ENCODE data around the gene GPR162. TPM values are rescaled to one million over a fixed set of nuclear protein-coding genes. Genes with fewer than 3 reads are reported as not detected.
A peak's percentile ranks its signal among the peaks of the same experiment; 100 is the strongest.

Gene GPR162
- total RNA-seq, 4 donors from 2014 or later = 0.16 to 0.31 (median 0.20) TPM; not detected in 1

- no peak overlapping the region for H3K27ac ChIP-seq
- H3K4me1 ChIP-seq = peaks cover 13 to 17% of the 10 kb centered on the region in 2 donors
- H3K9me3 ChIP-seq = no peaks in the 10 kb centered on the region
- ATAC-seq (no peak), DNase-seq (no peak)
- no peaks in the 10 kb centered on the region for H3K36me3 ChIP-seq
- in situ Hi-C loops (cut with MboI; ENCODE audit: low sequenced_read_pairs in 4 of 4) = loop anchor here in 1 of 4 donors (10.0 kb wide), 1 partner anchor 115 kb away; no protein-coding TSS in a partner anchor
- H3K4me3 ChIP-seq = no peak overlapping the region
- intact Hi-C loops (cut with DNase I; ENCODE audit: low total_unique reads) = loop anchor here (10.0 kb wide), 1 partner anchor 295 kb away; the partner anchor contains the start of gene IFFO1
- no peaks in the 10 kb centered on the region for H3K27me3 ChIP-seq
- TF ChIP-seq POLR2A (IDR thresholded peaks at IDR 0.05) (no peak), CTCF (IDR thresholded peaks at IDR 0.05 in 4 of 5, conservative IDR thresholded peaks at IDR 0.05 in 1 of 5) (no peak)
These were observed 28.4 kb downstream of the GPR162 start for GRCh38 chr12:6849976-6850560.

- peak overlapping the region; percentile 47 to 83 (median 72) for H3K4me3 ChIP-seq
- H3K27me3 ChIP-seq = no peaks in the 10 kb centered on the region
- intact Hi-C loops (cut with DNase I; ENCODE audit: low total_unique reads) (loop anchor here (1.0 to 10.0 kb wide), 3 partner anchors 97 to 296 kb away; partner anchors contain the start of genes COPS7A, IFFO1 and MLF2), in situ Hi-C loops (cut with MboI; ENCODE audit: low sequenced_read_pairs in 4 of 4) (no loop called here)
- DNase-seq = no peak
- peaks cover 0 to 4% of the 10 kb centered on the region in 2 donors for H3K36me3 ChIP-seq
- no peak for ATAC-seq
- H3K27ac ChIP-seq = peak overlapping the region; percentile 86 to 97 (median 92)
- H3K4me1 ChIP-seq = peaks cover 13 to 17% of the 10 kb centered on the region in 2 donors
- no peak for TF ChIP-seq POLR2A (IDR thresholded peaks at IDR 0.05)
- no peak for TF ChIP-seq CTCF (IDR thresholded peaks at IDR 0.05 in 4 of 5, conservative IDR thresholded peaks at IDR 0.05 in 1 of 5)
- no peaks in the 10 kb centered on the region for H3K9me3 ChIP-seq
These were observed 29.2 kb downstream of the GPR162 start for GRCh38 chr12:6850796-6851152.

- Histone ChIP-seq H3K27me3 (no peaks in the 10 kb centered on the region), H3K27ac (peak within 1 kb of the TSS; percentile 86 to 97 (median 92)), H3K36me3 (peaks cover 0 to 10% of the 10 kb centered on the region in 2 donors), H3K4me1 (peaks cover 13 to 17% of the 10 kb centered on the region in 2 donors), H3K4me3 (peak within 1 kb of the TSS; percentile 63 to 83 (median 72)), H3K9me3 (no peaks in the 10 kb centered on the region)
- intact Hi-C loops (cut with DNase I; ENCODE audit: low total_unique reads) = loop anchor here (1.0 to 10.0 kb wide), 3 partner anchors 98 to 297 kb away; partner anchors contain the start of genes COPS7A, IFFO1 and MLF2
- DNase-seq = peak; percentile 96 to 98
- ATAC-seq = peak; percentile 82 to 86
- peak; percentile 79 to 90 for TF ChIP-seq POLR2A (IDR thresholded peaks at IDR 0.05)
- TF ChIP-seq CTCF (IDR thresholded peaks at IDR 0.05 in 4 of 5, conservative IDR thresholded peaks at IDR 0.05 in 1 of 5) = no peak
- in situ Hi-C loops (cut with MboI; ENCODE audit: low sequenced_read_pairs in 4 of 4) = no loop called here
These were observed 29.7 kb downstream of the GPR162 start, which contains the start of gene CDCA3 for GRCh38 chr12:6851153-6851920. CDCA3 (minus strand) TSS chr12:6851286; CDS start chr12:6850952, 334 bp downstream.

- peak within 1 kb of the TSS; percentile 68 to 83 (median 74) for H3K4me3 ChIP-seq
- in situ Hi-C loops (cut with MboI; ENCODE audit: low sequenced_read_pairs in 4 of 4) (no loop called here), intact Hi-C loops (cut with DNase I; ENCODE audit: low total_unique reads) (loop anchor here (1.0 to 10.0 kb wide), 6 partner anchors 15 to 297 kb away; partner anchors contain the start of genes COPS7A, IFFO1, MLF2 and TPI1)
- ATAC-seq (peak; percentile 85 to 88), DNase-seq (peak; percentile 99)
- peaks cover 13 to 17% of the 10 kb centered on the region in 2 donors for H3K4me1 ChIP-seq
- peaks cover 0 to 18% of the 10 kb centered on the region in 2 donors for H3K36me3 ChIP-seq
- H3K27me3 ChIP-seq = no peaks in the 10 kb centered on the region
- H3K27ac ChIP-seq = peak within 1 kb of the TSS; percentile 86 to 97 (median 92)
- TF ChIP-seq POLR2A (IDR thresholded peaks at IDR 0.05) (peak in 1 of 2 donors; percentile 64), CTCF (IDR thresholded peaks at IDR 0.05 in 4 of 5, conservative IDR thresholded peaks at IDR 0.05 in 1 of 5) (peak in 2 of 5 experiments; percentile 13 to 23)
- H3K9me3 ChIP-seq = no peaks in the 10 kb centered on the region
These were observed 30.5 kb downstream of the GPR162 start, which contains the start of gene USP5 for GRCh38 chr12:6851921-6852650. USP5 (plus strand) TSS chr12:6852150; CDS start chr12:6852180, 30 bp downstream.

Measured in gastrocnemius medialis (tissue), 4 donors.